Measurements from ENCODE around the gene ACTG1. TPM values are rescaled to one million over a fixed set of nuclear protein-coding genes. Genes with fewer than 3 reads are reported as not detected.

Gene ACTG1
- total RNA-seq, 1 donor from 2014 or later = 342 TPM

- intact Hi-C loops (cut with micrococcal nuclease) = no loop called here
- TF ChIP-seq CTCF (IDR thresholded peaks at IDR 0.05; ENCODE audit: borderline replicate concordance) = no peak
- Histone ChIP-seq H3K4me1 (peaks cover 28% of the 10 kb centered on the region), H3K9me3 (replicated peaks) (no peaks in the 10 kb centered on the region), H3K27ac (replicated peaks) (no peak overlapping the region), H3K4me3 (no peak overlapping the region), H3K36me3 (no peaks in the 10 kb centered on the region), H3K27me3 (ENCODE audit: low read depth) (peaks cover 14% of the 10 kb centered on the region)
- DNase-seq = no peak
Observed at GRCh38 chr17:81491761-81492160, 20.8 kb downstream of the ACTG1 start.

GRCh38 chr17:81491181-81491581 lies 21.4 kb downstream of the ACTG1 start:
- no peak for DNase-seq
- H3K27ac ChIP-seq (replicated peaks) = no peak overlapping the region
- H3K4me3 ChIP-seq = no peak overlapping the region
- H3K9me3 ChIP-seq (replicated peaks) = no peaks in the 10 kb centered on the region
- no peaks in the 10 kb centered on the region for H3K36me3 ChIP-seq
- TF ChIP-seq CTCF (IDR thresholded peaks at IDR 0.05; ENCODE audit: borderline replicate concordance) = no peak
- peaks cover 28% of the 10 kb centered on the region for H3K4me1 ChIP-seq
- intact Hi-C loops (cut with micrococcal nuclease) = no loop called here
- peaks cover 14% of the 10 kb centered on the region for H3K27me3 ChIP-seq (ENCODE audit: low read depth)

- intact Hi-C loops (cut with micrococcal nuclease) = no loop called here
- Histone ChIP-seq H3K36me3 (no peaks in the 10 kb centered on the region), H3K4me1 (peaks cover 28% of the 10 kb centered on the region), H3K27me3 (ENCODE audit: low read depth) (peaks cover 14% of the 10 kb centered on the region), H3K9me3 (replicated peaks) (no peaks in the 10 kb centered on the region), H3K4me3 (no peak overlapping the region), H3K27ac (replicated peaks) (no peak overlapping the region)
- DNase-seq = no peak
- TF ChIP-seq CTCF (IDR thresholded peaks at IDR 0.05; ENCODE audit: borderline replicate concordance) = no peak
Observed at GRCh38 chr17:81489998-81490992, 22.3 kb downstream of the ACTG1 start.

GRCh38 chr17:81489012-81489997 lies 23.3 kb downstream of the ACTG1 start:
- Histone ChIP-seq H3K4me1 (peaks cover 34% of the 10 kb centered on the region), H3K36me3 (no peaks in the 10 kb centered on the region), H3K27ac (replicated peaks) (peak overlapping the region; percentile 93), H3K27me3 (ENCODE audit: low read depth) (peaks cover 7% of the 10 kb centered on the region), H3K4me3 (peak overlapping the region; percentile 84), H3K9me3 (replicated peaks) (no peaks in the 10 kb centered on the region)
- DNase-seq = no peak
- intact Hi-C loops (cut with micrococcal nuclease) = no loop called here
- no peak for TF ChIP-seq CTCF (IDR thresholded peaks at IDR 0.05; ENCODE audit: borderline replicate concordance)

GRCh38 chr17:81488276-81488860 lies 24.2 kb downstream of the ACTG1 start:
- Histone ChIP-seq H3K27me3 (ENCODE audit: low read depth) (peaks cover 7% of the 10 kb centered on the region), H3K27ac (replicated peaks) (peak overlapping the region; percentile 93), H3K4me3 (peak overlapping the region; percentile 84), H3K9me3 (replicated peaks) (no peaks in the 10 kb centered on the region), H3K4me1 (peaks cover 42% of the 10 kb centered on the region), H3K36me3 (no peaks in the 10 kb centered on the region)
- intact Hi-C loops (cut with micrococcal nuclease) = no loop called here
- no peak for DNase-seq
- TF ChIP-seq CTCF (IDR thresholded peaks at IDR 0.05; ENCODE audit: borderline replicate concordance) = no peak

All from left ventricle myocardium inferior (tissue), 1 donor.